Activated T-cell treated with anti-CD3 and anti-CD28 coated beads, Interleukin-2, amount 50 U/mL, for 1 hour (primary cell): ENCODE data around the gene HSD3B1.
"Not testable (repeated sequence)": the region's sequence is repeated elsewhere in the genome, so short reads cannot be mapped to it uniquely, and the experiment has no call there.

ENCODE experiments used
- DNase-seq: peaks from one replicate; pipeline ENCODE4 v3.0.0-alpha.2; 2020

The HSD3B1 gene

GRCh38 chr1:119556423-119556822 lies 49.4 kb downstream of the HSD3B1 start:
- no peak for DNase-seq

GRCh38 chr1:119560402-119560801 lies 53.4 kb downstream of the HSD3B1 start:
- DNase-seq = not testable (repeated sequence)

- DNase-seq = no peak
Observed at GRCh38 chr1:119564548-119564947, 57.5 kb downstream of the HSD3B1 start.
